Stimulated activated CD4-positive, alpha-beta T cell treated with anti-CD3 and anti-CD28 coated beads, Interleukin-1b, Interleukin-23, amount 100 ng/mL, for 24 hours (primary cell): ENCODE data around the gene ZAP70.
A peak's percentile ranks its signal among the peaks of the same experiment; 100 is the strongest.

Experiments
- DNase-seq, 4 experiments: peaks; one replicate each; pipeline ENCODE4 v3.0.0-alpha.2; 2020; ENCODE audit warnings: low read depth in 4 of 4, low spot score in 1 of 4

ZAP70 gene

DNA sequence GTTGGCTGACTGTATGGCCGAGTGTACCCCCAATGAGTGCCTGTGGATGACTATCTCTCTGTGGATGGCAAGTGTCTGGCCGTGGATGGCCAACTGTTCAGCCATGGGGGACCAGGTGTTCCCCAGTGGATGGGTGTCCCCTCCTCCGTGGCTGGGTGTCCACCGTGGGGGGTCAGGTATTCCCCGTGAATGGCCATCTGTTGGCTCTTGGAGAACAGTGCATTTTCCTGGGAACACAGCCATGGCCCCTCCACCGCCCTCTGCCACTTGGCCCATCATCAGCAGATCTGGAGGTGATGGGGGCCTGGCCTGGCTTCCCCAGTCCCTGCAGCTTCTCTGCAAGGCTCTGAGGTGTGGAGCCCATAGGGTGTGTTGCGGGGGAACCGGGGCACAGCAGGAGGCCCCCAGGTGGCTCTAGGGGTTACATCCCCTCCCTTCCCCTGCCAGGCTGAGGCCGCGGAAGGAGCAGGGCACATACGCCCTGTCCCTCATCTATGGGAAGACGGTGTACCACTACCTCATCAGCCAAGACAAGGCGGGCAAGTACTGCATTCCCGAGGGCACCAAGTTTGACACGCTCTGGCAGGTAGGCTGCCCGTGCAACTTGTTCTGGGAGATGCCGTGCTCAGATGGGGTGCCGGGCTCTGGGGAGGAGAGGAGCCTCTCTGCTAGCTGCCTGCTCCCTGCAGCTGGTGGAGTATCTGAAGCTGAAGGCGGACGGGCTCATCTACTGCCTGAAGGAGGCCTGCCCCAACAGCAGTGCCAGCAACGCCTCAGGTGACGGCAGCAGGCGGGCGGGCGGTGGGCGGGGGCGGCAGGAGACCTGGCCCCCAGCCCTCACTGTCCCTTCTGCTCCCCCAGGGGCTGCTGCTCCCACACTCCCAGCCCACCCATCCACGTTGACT is 19.3 kb downstream of the ZAP70 start:
- DNase-seq: no peak

DNA sequence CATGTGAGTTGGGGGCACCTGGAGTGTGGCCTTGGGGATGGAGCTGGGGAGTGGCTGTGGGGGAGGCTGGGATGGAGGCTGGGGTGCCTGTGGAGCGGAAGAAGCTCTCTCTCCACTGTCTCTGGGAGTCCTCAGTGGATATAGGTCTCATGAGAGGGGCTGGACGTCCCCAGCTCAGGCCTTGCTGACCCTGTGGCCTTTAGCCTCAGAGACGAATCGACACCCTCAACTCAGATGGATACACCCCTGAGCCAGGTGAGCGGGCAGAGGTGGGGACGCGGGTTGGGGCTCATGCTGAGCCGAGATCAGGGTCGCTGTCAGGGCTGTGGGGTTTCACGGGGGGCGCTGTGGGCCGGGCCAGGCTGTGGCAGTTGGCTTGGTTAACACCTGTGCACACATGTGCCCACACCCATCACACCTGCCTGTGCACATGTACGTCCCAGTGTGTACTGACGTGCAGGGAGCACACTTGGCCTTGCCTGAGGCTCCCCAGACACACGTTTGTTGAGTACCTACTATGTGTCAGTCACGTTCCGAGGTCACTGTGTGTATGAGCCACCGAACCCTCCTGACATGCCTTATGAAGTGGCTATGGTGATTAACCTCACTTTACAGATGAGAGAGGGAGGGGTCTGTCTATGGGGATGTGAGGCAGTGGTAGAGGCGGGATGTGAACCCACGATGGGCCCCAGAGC is 20.1 kb downstream of the ZAP70 start:
- no peak for DNase-seq

DNA sequence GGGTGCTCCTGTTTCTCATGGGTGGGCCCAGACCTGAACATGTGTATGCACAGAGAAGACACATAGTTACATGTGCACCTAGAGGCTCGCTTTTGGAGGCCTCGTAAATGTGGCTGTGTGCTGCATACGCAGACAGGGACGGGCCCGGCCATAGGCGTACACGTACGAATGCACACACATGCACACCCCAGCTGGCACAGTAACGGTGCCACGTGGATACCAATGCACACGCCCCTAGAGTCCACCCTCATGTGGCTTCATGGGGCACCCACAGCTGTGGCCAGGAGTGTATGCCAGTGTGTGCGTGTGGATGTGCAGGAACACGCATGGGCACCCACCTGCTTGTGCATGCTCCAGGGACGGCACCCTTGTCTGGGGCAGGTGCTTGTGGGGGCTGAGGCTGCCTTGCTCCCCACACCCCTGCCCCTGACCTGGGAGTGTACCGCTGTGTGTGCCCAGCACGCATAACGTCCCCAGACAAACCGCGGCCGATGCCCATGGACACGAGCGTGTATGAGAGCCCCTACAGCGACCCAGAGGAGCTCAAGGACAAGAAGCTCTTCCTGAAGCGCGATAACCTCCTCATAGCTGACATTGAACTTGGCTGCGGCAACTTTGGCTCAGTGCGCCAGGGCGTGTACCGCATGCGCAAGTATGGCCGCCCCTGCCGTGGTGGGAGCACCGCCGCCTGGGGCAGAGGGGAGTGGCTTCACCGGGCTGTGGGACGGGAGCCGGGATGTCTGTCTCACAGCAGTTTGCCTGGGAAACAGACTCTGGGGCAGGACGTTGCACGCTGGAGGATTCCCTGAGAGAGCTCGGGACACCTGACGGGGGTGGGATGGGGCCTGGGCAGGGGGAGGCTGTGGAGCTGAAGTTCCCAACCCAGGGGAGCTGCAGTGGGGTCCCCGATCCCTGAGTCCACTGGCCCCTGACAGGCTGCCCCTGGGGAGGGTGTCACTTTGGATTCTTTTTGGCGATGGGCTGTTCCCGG is 21.0 kb downstream of the ZAP70 start:
- DNase-seq: no peak

DNA sequence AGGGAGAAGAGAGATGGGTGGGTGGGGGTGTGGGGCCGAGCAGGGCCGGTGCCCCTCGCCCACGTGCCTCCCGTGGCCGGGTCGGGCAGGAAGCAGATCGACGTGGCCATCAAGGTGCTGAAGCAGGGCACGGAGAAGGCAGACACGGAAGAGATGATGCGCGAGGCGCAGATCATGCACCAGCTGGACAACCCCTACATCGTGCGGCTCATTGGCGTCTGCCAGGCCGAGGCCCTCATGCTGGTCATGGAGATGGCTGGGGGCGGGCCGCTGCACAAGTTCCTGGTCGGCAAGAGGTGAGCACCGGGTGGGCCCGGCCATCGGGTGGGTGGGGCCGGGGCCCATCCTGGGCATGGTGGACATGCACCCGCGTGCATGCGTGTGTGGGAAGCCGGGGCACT is 21.8 kb downstream of the ZAP70 start:
- DNase-seq: no peak

DNA sequence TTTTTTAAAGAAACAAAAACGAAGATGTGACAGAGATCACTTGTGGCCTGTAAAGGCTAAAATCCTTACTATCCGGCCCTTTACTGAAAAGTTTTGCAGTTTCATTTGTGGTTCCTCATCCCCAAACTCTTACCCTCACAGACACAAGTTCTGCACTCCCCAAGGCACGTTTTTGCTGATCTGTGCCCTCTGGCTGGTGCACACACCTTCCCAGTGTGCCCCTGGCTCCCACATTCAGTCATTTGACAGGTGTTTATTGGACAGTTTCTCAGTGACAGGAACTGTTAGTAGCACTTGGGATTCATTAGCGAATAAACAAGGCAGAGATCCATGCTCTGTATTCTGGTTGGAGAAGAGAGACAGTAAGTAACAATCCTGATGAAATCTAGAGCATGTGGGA is 22.8 kb downstream of the ZAP70 start:
- DNase-seq: no peak

DNA sequence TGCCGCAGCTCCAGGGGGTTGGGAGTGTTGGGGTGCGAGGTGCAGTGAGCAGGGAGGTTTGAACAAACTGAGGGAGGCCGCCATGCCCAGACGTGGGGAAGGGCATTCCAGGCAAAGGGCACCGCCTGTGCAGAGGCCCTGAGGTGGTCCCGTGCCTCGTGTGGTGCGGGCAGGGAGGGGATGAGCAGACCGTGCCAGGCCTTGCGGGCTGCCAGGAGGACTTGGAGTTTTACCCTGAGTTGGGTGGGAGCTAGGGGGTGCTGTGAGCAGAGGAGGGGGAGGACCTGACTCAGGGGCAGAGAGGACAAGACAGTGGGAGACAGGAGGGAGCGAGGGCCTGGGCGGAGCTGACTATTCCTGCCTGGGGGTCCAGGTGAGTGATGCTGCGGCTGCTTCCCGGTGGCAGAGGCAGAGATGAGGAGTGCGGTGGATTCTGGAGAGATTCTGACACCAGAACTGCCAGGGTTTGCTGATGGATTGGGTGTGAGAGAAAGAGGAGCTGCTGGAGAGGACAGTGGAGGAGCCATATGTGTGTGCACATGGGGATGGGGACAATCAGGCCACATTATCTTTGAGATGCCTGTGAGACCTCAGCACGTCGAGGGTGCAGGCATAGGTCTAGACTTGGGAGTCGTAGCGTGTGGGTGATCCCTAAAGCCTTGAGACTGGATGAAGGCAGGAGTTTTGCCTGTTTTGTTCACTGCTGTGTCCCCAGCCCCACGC is 23.4 kb downstream of the ZAP70 start:
- DNase-seq: no peak

DNA sequence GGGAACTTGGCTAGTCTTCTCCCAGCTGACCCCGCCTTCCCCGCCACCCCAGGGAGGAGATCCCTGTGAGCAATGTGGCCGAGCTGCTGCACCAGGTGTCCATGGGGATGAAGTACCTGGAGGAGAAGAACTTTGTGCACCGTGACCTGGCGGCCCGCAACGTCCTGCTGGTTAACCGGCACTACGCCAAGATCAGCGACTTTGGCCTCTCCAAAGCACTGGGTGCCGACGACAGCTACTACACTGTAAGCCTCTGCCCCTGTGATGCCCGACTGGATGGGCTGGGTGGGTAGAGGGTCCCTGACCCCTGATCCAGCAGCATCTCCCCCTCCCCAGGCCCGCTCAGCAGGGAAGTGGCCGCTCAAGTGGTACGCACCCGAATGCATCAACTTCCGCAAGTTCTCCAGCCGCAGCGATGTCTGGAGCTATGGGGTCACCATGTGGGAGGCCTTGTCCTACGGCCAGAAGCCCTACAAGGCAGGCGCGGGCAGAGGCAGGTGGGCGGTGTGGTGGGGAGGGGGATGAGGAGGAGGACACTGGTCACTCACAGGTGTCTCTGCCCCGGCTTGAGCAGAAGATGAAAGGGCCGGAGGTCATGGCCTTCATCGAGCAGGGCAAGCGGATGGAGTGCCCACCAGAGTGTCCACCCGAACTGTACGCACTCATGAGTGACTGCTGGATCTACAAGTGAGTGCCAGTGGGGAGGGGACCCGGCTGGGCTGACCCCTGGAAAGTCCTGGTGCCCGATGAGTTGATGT is 24.2 kb downstream of the ZAP70 start:
- no peak for DNase-seq

DNA sequence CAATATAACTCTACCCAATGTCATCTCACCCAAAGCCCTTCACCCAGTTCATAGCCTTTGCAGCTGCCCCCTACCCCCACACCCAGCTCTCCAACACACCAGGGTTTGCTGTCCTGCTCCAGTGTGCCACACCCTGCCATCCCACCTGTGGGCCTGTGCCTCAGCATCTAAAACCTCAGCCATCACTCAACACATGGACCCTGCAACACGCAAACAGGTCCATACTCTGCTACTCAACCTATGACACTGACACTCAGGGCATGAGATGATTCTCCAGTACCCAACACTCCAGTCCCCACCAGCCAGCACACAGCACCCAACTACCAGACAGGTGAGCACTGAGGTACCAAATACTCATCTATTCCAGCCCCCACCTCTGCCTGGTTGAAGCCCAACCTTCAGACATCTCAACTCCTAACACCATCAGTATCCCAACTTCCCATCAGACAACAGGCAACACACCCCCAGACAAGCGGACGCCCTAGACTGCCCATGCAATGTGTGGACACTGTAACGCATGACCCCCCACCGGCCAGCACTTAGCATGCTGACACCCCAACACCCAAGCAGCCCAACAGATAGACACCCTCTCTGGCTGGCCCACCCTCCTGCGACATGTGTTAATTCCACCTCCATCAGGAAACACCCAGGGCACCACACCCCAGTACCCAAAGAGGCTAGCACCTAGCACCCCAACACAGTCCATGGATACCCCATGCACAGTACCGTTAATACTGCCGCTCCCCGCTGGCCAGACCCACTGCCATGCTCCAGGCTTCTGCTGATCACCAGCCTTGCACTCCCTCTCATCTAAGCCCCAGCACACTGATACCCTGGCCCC is 25.0 kb downstream of the ZAP70 start:
- no peak for DNase-seq

DNA sequence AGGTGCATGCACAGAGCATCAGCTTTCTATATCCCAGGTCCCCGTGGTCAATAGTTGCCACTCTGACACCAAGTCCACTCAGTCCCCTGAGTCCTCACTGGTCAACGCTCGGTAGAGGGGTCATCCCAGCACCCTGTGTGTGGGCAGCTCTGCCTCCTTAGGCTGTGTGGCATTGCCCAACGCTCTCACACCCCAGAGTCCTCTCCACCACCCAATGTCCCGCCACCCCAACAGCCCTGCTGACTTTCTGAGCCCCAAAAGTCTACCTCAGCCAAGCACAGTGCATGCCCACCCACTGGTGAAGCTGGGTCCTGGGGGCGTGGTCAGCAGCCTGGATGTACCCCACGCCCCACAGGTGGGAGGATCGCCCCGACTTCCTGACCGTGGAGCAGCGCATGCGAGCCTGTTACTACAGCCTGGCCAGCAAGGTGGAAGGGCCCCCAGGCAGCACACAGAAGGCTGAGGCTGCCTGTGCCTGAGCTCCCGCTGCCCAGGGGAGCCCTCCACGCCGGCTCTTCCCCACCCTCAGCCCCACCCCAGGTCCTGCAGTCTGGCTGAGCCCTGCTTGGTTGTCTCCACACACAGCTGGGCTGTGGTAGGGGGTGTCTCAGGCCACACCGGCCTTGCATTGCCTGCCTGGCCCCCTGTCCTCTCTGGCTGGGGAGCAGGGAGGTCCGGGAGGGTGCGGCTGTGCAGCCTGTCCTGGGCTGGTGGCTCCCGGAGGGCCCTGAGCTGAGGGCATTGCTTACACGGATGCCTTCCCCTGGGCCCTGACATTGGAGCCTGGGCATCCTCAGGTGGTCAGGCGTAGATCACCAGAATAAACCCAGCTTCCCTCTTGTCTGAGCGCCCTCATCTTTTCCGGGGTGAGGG is 25.9 kb downstream of the ZAP70 start:
- no peak for DNase-seq

DNA sequence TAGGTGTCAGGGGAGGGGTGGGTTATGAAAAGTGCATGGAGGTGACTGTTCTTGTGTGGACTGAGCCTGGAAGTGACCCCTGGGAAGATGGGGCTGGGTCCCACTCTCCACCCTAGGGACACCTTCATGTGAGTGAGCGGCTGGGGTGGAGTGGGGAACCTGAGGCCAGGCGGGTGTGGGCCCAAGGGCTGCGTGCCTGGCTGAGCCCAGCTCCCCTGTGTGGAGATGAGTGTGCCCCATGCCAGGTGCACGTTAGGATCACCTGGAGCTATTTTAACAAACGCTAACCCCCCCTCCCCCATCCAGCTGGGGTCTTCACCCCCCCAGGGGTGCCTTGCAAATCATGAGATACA is 26.5 kb downstream of the ZAP70 start:
- DNase-seq: no peak

DNA sequence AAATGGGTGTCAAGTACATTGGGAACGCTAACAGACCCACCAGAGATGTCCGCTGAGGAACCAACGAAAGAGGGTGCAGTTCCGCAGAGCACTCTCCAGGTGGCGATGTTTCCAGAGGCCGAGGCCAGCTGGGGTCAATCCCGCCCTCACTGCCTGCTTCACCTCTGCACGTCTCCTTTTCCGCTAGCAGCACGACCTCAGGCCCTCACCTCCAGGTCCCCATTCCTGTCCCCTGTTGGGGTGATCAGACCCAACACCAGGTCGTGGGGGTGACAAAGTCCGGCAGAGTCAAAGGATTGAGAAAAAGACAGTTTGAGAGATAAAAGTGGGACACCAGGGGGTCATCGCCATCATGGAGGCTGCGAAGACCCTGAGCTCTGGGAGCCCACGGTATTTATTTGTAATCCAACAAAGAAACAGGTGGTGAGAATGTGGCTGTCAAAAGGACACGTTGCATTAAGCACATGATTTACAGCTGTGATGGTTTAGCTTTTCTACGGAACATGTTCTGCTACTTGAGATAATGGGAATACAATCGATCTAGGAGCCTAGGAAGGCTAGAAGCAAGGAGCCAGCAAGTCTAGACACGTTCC is 27.3 kb downstream of the ZAP70 start:
- DNase-seq: peak in 1 of 4 experiments; percentile 32

DNA sequence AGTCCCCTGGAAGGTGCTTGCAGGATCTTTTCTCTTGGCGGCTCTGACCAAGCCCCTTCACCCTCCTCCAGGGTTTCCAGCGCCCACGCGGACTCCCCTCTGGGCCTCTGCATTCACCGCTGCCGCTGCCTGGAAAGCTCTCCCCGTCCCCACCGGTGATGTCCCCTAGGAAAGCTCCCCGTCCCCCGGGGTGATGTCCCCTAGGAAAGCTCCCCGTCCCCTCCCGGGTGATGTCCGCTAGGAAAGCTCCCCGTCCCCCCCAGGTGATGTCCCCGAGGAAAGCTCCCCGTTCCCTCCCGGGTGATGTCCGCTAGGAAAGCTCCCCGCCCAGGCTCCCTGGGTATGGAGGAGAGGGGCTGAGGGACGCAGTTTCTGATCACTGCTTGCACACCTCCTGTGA is 27.9 kb downstream of the ZAP70 start:
- no peak for DNase-seq

DNA sequence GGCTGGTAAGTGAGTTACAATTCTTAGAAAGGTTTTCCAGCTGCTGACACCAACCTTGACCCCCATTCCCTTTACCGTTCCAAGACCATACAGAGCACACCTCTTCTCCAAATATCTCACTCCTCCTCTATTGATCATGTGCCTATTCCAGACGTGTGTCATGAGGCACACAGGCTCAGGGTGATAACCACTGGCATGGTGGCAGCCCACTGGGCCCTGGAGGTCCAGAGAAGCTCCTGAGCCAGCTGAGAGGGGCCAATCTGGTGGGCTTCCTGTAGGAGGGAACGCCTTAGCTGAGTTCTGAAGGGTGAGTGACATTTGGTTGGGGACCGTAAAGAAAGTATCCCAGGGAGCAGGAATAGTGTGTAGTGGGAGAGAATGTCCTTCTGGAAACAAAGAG is 28.3 kb downstream of the ZAP70 start:
- no peak for DNase-seq

DNA sequence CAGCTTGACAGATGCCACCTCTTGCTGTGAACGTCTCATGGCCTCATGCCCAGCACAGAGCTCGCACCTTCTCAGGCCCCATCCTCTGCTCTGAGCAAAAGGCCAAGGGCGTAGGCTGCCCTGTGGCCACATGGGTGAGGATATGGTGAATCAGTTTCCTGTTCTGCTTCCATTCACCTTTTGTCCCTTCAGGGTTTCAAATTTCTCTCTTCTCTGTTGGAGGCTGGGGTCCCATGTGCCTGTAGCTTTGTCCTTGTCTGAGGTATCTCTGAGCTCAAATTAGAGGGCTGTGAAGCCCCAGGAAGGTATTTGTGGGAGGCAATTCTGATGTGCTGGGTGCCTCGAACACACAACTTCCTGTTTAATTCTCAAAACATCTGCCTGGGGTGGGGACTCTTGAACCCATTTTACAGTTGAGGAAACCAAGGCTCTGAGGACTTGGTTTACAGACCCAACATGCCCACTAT is 29.0 kb downstream of the ZAP70 start:
- no peak for DNase-seq

DNA sequence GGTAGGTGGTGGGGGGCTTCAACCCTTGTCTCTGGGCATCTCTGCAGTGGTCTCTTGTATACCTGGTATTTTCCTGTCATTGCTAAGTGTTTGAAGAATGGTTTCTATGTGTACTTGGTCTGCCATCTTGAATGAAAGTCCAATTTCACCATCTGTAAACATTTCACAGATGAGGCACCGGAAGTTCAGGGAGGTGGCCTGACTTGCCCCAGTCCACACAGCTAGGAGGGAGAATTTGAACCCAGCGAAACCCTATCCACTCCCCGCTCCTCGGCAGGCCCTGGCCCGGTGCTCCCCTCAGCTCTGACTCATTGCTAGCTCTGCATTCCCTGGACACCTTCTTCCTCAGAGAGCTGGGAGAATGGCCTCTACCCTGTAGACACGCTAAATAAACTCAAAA is 30.5 kb downstream of the ZAP70 start:
- DNase-seq: no peak

DNA sequence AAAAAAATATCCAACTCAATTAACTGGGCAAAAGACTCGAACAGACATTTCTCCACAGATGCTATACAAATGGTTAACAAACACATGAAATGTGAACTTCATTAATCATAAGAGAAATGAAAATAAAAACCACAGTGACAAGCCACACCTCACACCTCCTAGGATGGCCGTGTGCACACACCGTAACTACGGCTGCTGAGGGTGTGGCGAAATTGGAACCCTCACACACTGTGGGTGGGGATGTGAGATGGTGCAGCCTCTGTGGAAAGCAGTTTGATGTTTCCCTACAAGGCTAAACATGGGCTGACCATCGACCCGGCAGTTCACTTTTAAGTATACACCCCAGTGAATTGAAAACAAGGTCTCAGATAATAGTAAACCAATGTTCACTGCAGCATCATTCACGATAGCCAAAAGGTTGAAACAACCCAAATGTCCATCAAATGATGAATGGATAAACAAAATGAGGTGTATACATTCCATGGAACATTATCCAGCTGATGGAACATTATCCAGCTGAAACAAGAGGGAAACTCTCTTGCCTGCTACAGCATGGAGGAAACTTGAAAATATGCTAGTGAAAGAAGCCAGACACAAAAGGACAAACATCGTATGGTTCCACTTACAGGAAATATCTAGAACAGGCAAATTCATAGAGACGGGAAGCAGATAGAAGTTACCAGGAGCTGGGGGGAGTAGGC is 32.2 kb downstream of the ZAP70 start:
- peak in 2 of 4 experiments; percentile 25 to 32 for DNase-seq

DNA sequence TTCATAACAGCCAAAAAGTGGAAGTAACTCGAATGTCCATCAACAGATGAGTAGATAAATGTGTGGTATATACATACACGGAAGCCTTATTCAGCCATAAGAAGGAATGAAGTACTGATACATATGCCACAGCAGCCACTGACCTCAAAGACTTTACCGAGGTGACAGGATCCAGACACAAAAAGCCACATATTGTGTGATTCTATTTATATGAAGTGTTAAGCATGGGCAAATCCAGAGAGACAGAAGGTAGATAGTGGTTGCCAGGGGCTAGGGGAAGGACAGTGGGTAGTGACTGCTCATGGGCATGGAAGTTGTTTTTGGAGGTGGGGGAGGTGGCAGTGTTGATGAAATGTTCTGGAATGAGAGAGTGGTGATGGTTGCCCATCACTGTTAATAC is 33.9 kb downstream of the ZAP70 start:
- no peak for DNase-seq
